Endothelial cell of umbilical vein (primary cell): ENCODE measurements around the gene RGPD6.
"Not testable (repeated sequence)": the region's sequence is repeated elsewhere in the genome, so short reads cannot be mapped to it uniquely, and the experiment has no call there.

Experiments used
- JUN ChIP-seq: IDR thresholded peaks from 2 replicates; pipeline ENCODE4 v1.6.1; 2011; ENCODE audit warnings: borderline replicate concordance, low read depth; ENCODE audit not compliant: insufficient read length, insufficient read depth
- MAX ChIP-seq: IDR thresholded peaks from 2 replicates; pipeline ENCODE4 v1.6.1; 2011; ENCODE audit not compliant: insufficient read depth, insufficient read length
- POLR2A ChIP-seq: IDR thresholded peaks from 2 replicates; pipeline ENCODE4 v1.6.1; 2012; ENCODE audit warnings: low read depth, mild to moderate bottlenecking, control low read depth, low read length
- POLR2AphosphoS5 ChIP-seq: IDR thresholded peaks from 2 replicates; pipeline ENCODE4 v1.6.1; 2012; ENCODE audit warnings: low read depth, mild to moderate bottlenecking, control low read depth, low read length, moderate library complexity; ENCODE audit not compliant: insufficient read depth
- TF ChIP-seq, protein P1 (sequence below), 2 donors: IDR thresholded peaks; 1 replicate in 1 of 2; 2 replicates in 1 of 2; pipeline ENCODE4 v1.5.1; 2011; ENCODE audit warnings: low read length in 2 of 2, mild to moderate bottlenecking in 2 of 2, moderate library complexity in 2 of 2, control low read depth in 1 of 2, inconsistent platforms in 1 of 2, low read depth in 1 of 2; ENCODE audit not compliant: insufficient read depth in 1 of 2; ENCODE audit errors: extremely low read depth in 1 of 2

DNA sequence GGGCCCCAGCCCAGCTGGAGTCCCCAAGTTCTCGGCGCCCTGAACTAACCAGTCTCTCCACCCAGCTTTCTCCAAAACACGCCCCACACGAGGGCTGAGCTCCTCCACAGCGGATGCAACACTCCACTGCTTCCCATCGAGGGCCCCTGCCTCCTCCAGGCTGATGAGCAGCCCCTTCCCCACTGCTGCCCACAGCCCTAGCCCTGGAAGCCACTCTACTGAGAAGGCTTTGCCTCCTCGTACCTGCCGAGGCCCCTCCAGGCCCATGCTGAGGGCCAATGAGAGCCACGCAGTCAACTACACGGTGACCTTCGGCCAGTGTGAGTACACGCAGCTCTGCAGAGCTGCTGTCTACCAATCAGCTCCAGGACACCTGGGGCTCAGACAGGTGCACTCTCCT, 28.0 kb upstream of the RGPD6 start:
- not testable (repeated sequence) for TF ChIP-seq JUN, POLR2A, POLR2AphosphoS5, MAX
- TF ChIP-seq, protein P1, sequence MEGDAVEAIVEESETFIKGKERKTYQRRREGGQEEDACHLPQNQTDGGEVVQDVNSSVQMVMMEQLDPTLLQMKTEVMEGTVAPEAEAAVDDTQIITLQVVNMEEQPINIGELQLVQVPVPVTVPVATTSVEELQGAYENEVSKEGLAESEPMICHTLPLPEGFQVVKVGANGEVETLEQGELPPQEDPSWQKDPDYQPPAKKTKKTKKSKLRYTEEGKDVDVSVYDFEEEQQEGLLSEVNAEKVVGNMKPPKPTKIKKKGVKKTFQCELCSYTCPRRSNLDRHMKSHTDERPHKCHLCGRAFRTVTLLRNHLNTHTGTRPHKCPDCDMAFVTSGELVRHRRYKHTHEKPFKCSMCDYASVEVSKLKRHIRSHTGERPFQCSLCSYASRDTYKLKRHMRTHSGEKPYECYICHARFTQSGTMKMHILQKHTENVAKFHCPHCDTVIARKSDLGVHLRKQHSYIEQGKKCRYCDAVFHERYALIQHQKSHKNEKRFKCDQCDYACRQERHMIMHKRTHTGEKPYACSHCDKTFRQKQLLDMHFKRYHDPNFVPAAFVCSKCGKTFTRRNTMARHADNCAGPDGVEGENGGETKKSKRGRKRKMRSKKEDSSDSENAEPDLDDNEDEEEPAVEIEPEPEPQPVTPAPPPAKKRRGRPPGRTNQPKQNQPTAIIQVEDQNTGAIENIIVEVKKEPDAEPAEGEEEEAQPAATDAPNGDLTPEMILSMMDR (IDR thresholded peaks at IDR 0.05; ENCODE audit: extremely low read depth in 1 of 2, insufficient read depth in 1 of 2, low read depth in 1 of 2, low read length in 2 of 2), result not testable (repeated sequence)
